Uterus (tissue), 2 donors: ENCODE measurements around the gene ADORA2B.

ENCODE experiments used
- CTCF ChIP-seq, 4 experiments: fragments of 200-600 bp in 2 of 4; fragments of 450-650 bp in 2 of 4; sonication (generic) in 2 of 4; IDR thresholded peaks; one replicate each; pipeline ENCODE4 v1.5.1; 2016 to 2019; ENCODE audit warnings: antibody characterized with exemption in 4 of 4, mild to moderate bottlenecking in 2 of 4, moderate library complexity in 1 of 4
- POLR2A ChIP-seq, 2 donors: fragments of 450-650 bp; IDR thresholded peaks; one replicate each; pipeline ENCODE4 v1.6.1; 2016; ENCODE audit warnings: antibody characterized with exemption in 2 of 2, mild to moderate bottlenecking in 1 of 2, moderate library complexity in 1 of 2

GRCh38 chr17:15945527-15946191 lies 729 bp downstream of the ADORA2B start:
- no peak for TF ChIP-seq POLR2A (IDR thresholded peaks at IDR 0.05)
- no peak for TF ChIP-seq CTCF (IDR thresholded peaks at IDR 0.05)
